WTC11 (cell line): ENCODE data around the gene CHMP5. TPM values are rescaled to one million over a fixed set of nuclear protein-coding genes. Genes with fewer than 3 reads are reported as not detected.

ENCODE experiments used
- ATAC-seq: fragments of 200-7000 bp; cut with Tn5 transposase; 2 replicates; pipeline ENCODE4 v1.10.0; 2021; ENCODE audit warnings: mild to moderate bottlenecking, moderate library complexity
- Bru-seq: library from RNA; stranded (reverse); fragments of 400-500 nt; gene quantifications from one replicate; lab custom pipeline; 2021; lab: Mats Ljungman, UMichigan
- CTCF ChIA-PET: fragments of 300-600 bp; sonication (Branson Sonifier 250); formaldehyde crosslinking; loops from one replicate; lab custom pipeline; 2021; ENCODE audit warnings: antibody characterized with exemption; lab: Charles Lee
- POLR2A ChIA-PET: fragments of 350-600 bp; sonication (Branson Sonifier 250); formaldehyde crosslinking; loops from one replicate; lab custom pipeline; 2021; ENCODE audit warnings: antibody characterized with exemption; lab: Charles Lee
- DNase-seq: peaks from one replicate; pipeline ENCODE4 v3.0.0; 2021; ENCODE audit warnings: low spot score
- H3K27ac Mint-ChIP-seq: 2 replicates; pipeline ENCODE4 v1.8.0; 2021; ENCODE audit warnings: mixed read lengths
- H3K27me3 Mint-ChIP-seq: 2 replicates; pipeline ENCODE4 v1.8.0; 2021; ENCODE audit warnings: low read depth, mild to moderate bottlenecking, moderate library complexity, mixed read lengths
- H3K36me3 Mint-ChIP-seq: 2 replicates; pipeline ENCODE4 v1.8.0; 2021; ENCODE audit warnings: mixed read lengths
- H3K4me1 Mint-ChIP-seq: 2 replicates; pipeline ENCODE4 v1.8.0; 2022; ENCODE audit warnings: mixed read lengths
- H3K4me3 Mint-ChIP-seq: 2 replicates; pipeline ENCODE4 v1.8.0; 2021; ENCODE audit warnings: mild to moderate bottlenecking, moderate library complexity, mixed read lengths
- H3K9me3 Mint-ChIP-seq: 2 replicates; pipeline ENCODE4 v1.8.0; 2021; ENCODE audit warnings: mixed read lengths
- ATF1 ChIP-seq: sonication (generic); formaldehyde crosslinking; IDR thresholded peaks from 2 replicates; pipeline ENCODE4 v1.8.1; 2023; ENCODE audit warnings: mild to moderate bottlenecking, moderate library complexity, missing genetic modification reagents
- CREM ChIP-seq: sonication (generic); formaldehyde crosslinking; IDR thresholded peaks from 2 replicates; pipeline ENCODE4 v1.8.1; 2022; ENCODE audit warnings: mild to moderate bottlenecking, missing genetic modification reagents, moderate library complexity
- EMX1 ChIP-seq: fragments of 250-450 bp; sonication (Bioruptor Pico); IDR thresholded peaks from 2 replicates; pipeline ENCODE4 v1.8.0; 2021; ENCODE audit warnings: mild to moderate bottlenecking
- ESRRA ChIP-seq: sonication (generic); formaldehyde crosslinking; IDR thresholded peaks from 2 replicates; pipeline ENCODE4 v1.8.1; 2022; ENCODE audit warnings: mild to moderate bottlenecking, missing genetic modification reagents, borderline replicate concordance
- ETV6 ChIP-seq: sonication (generic); formaldehyde crosslinking; IDR thresholded peaks from 2 replicates; pipeline ENCODE4 v1.8.1; 2022; ENCODE audit warnings: mild to moderate bottlenecking, missing genetic modification reagents
- FOXJ3 ChIP-seq: sonication (generic); formaldehyde crosslinking; IDR thresholded peaks from 2 replicates; pipeline ENCODE4 v1.9.0; 2021; ENCODE audit warnings: missing genetic modification reagents, mild to moderate bottlenecking, borderline replicate concordance
- FOXK1 ChIP-seq: sonication (generic); formaldehyde crosslinking; IDR thresholded peaks from 2 replicates; pipeline ENCODE4 v1.8.0; 2022; ENCODE audit warnings: mild to moderate bottlenecking, moderate library complexity, missing genetic modification reagents
- FOXP1 ChIP-seq: sonication (generic); formaldehyde crosslinking; IDR thresholded peaks from 2 replicates; pipeline ENCODE4 v1.8.0; 2022; ENCODE audit warnings: missing genetic modification reagents, mild to moderate bottlenecking, moderate library complexity, borderline replicate concordance
- GRHL2 ChIP-seq: fragments of 250-450 bp; sonication (Bioruptor Pico); IDR thresholded peaks from 2 replicates; pipeline ENCODE4 v1.8.0; 2022; ENCODE audit warnings: mild to moderate bottlenecking, moderate library complexity; ENCODE audit not compliant: insufficient replicate concordance, severe bottlenecking
- IRF2 ChIP-seq: sonication (generic); formaldehyde crosslinking; IDR thresholded peaks from 2 replicates; pipeline ENCODE4 v1.8.0; 2022; ENCODE audit warnings: low read depth, missing genetic modification reagents, borderline replicate concordance
- MYBL2 ChIP-seq: sonication (generic); formaldehyde crosslinking; IDR thresholded peaks from 2 replicates; pipeline ENCODE4 v1.8.1; 2023; ENCODE audit warnings: mild to moderate bottlenecking, moderate library complexity, missing genetic modification reagents
- NFE2L1 ChIP-seq: sonication (generic); formaldehyde crosslinking; IDR thresholded peaks from 2 replicates; pipeline ENCODE4 v1.8.1; 2023; ENCODE audit warnings: missing genetic modification reagents
- NFYB ChIP-seq: sonication (generic); formaldehyde crosslinking; conservative IDR thresholded peaks from 2 replicates; pipeline ENCODE4 v1.8.0; 2022; ENCODE audit warnings: low read depth, missing genetic modification reagents
- PRRX2 ChIP-seq: fragments of 250-450 bp; sonication (Bioruptor Pico); IDR thresholded peaks from 2 replicates; pipeline ENCODE4 v1.8.0; 2021; ENCODE audit warnings: mild to moderate bottlenecking
- SMAD3 ChIP-seq: sonication (generic); formaldehyde crosslinking; IDR thresholded peaks from 2 replicates; pipeline ENCODE4 v1.8.0; 2022; ENCODE audit warnings: missing genetic modification reagents, mild to moderate bottlenecking, borderline replicate concordance
- SMAD4 ChIP-seq: sonication (generic); formaldehyde crosslinking; IDR thresholded peaks from 2 replicates; pipeline ENCODE4 v1.8.0; 2022; ENCODE audit warnings: mild to moderate bottlenecking, missing genetic modification reagents
- SOX15 ChIP-seq: fragments of 250-450 bp; sonication (Bioruptor Pico); IDR thresholded peaks from 2 replicates; pipeline ENCODE4 v1.9.0; 2021; ENCODE audit warnings: mild to moderate bottlenecking
- SP1 ChIP-seq: sonication (generic); formaldehyde crosslinking; conservative IDR thresholded peaks from 2 replicates; pipeline ENCODE4 v1.8.1; 2022; ENCODE audit warnings: missing genetic modification reagents
- TEAD1 ChIP-seq: sonication (generic); formaldehyde crosslinking; IDR thresholded peaks from 2 replicates; pipeline ENCODE4 v1.8.0; 2022; ENCODE audit warnings: mild to moderate bottlenecking, missing genetic modification reagents
- TEAD4 ChIP-seq: sonication (generic); formaldehyde crosslinking; IDR thresholded peaks from 2 replicates; pipeline ENCODE4 v1.8.0; 2022; ENCODE audit warnings: mild to moderate bottlenecking, missing genetic modification reagents
- ZNF138 ChIP-seq: sonication (generic); formaldehyde crosslinking; conservative IDR thresholded peaks from 2 replicates; pipeline ENCODE4 v1.8.1; 2022; ENCODE audit warnings: mild to moderate bottlenecking, moderate library complexity, missing genetic modification reagents
- ZNF219 ChIP-seq: sonication (generic); formaldehyde crosslinking; IDR thresholded peaks from 2 replicates; pipeline ENCODE4 v1.8.0; 2023; ENCODE audit warnings: missing genetic modification reagents, mild to moderate bottlenecking, borderline replicate concordance
- ZNF232 ChIP-seq: sonication (generic); formaldehyde crosslinking; IDR thresholded peaks from 2 replicates; pipeline ENCODE4 v1.8.0; 2022; ENCODE audit warnings: mild to moderate bottlenecking, missing genetic modification reagents
- ZNF396 ChIP-seq: fragments of 250-450 bp; sonication (Bioruptor Pico); IDR thresholded peaks from 2 replicates; pipeline ENCODE4 v1.8.0; 2021; ENCODE audit warnings: mild to moderate bottlenecking, moderate library complexity, borderline replicate concordance
- ZNF671 ChIP-seq: fragments of 250-450 bp; sonication (Bioruptor Pico); IDR thresholded peaks from 2 replicates; pipeline ENCODE4 v1.8.0; 2021; ENCODE audit warnings: mild to moderate bottlenecking
- long read RNA-seq, 3 experiments: library from RNA in 1 of 3; library from capped mRNA in 1 of 3; library from polyadenylated mRNA in 1 of 3; unstranded in 2 of 3; stranded (forward) in 1 of 3; transcript quantifications; one replicate each; pipeline ENCODE4 v2.0.0, GENCODE V29; 2021
- total RNA-seq: library from RNA; stranded (reverse); gene quantifications from 3 replicates; pipeline ENCODE4 v1.2.3, GENCODE V29; 2021
- TF ChIP-seq, protein P1 (sequence below): sonication (generic); formaldehyde crosslinking; IDR thresholded peaks from 2 replicates; pipeline ENCODE4 v1.8.1; 2023; ENCODE audit warnings: mild to moderate bottlenecking, missing genetic modification reagents, moderate library complexity
- TF ChIP-seq, protein P2 (sequence below): sonication (generic); formaldehyde crosslinking; IDR thresholded peaks from 2 replicates; pipeline ENCODE4 v1.8.0; 2022; ENCODE audit warnings: missing genetic modification reagents
- TF ChIP-seq, protein P3 (sequence below): fragments of 250-450 bp; sonication (Bioruptor Pico); IDR thresholded peaks from 2 replicates; pipeline ENCODE4 v1.9.0; 2021; ENCODE audit warnings: moderate library complexity, mild to moderate bottlenecking, inconsistent platforms, borderline replicate concordance
- TF ChIP-seq, protein P4 (sequence below): sonication (generic); formaldehyde crosslinking; IDR thresholded peaks from 2 replicates; pipeline ENCODE4 v1.8.1; 2023; ENCODE audit warnings: mild to moderate bottlenecking, missing genetic modification reagents, borderline replicate concordance

The CHMP5 gene
- 46.2 to 50.6 TPM (median 46.9 TPM) in 3 replicates for total RNA-seq
- Bru-seq, nascent RNA: percentile 79 among the genes with signal in this experiment
- long read RNA-seq, experiment 1, transcript CHMP5-201 (8 exons, 1,477 nt): major isoform, 169 of 192 reads
- long read RNA-seq, experiment 1, partial matches to known transcripts: 12 of 192 reads
- long read RNA-seq, experiment 1, other reads (novel, unspliced or antisense): 11 of 192 reads
- long read RNA-seq, experiment 2, transcript CHMP5-201 (8 exons, 1,477 nt): major isoform, 79 of 103 reads
- long read RNA-seq, experiment 2, partial matches to known transcripts: 15 of 103 reads
- long read RNA-seq, experiment 2, other reads (novel, unspliced or antisense): 8 of 103 reads
- long read RNA-seq, experiment 3, transcript CHMP5-201 (8 exons, 1,477 nt): major isoform, 298 of 325 reads
- long read RNA-seq, experiment 3, partial matches to known transcripts: 1 of 325 reads
- long read RNA-seq, experiment 3, other reads (novel, unspliced or antisense): 24 of 325 reads

DNA sequence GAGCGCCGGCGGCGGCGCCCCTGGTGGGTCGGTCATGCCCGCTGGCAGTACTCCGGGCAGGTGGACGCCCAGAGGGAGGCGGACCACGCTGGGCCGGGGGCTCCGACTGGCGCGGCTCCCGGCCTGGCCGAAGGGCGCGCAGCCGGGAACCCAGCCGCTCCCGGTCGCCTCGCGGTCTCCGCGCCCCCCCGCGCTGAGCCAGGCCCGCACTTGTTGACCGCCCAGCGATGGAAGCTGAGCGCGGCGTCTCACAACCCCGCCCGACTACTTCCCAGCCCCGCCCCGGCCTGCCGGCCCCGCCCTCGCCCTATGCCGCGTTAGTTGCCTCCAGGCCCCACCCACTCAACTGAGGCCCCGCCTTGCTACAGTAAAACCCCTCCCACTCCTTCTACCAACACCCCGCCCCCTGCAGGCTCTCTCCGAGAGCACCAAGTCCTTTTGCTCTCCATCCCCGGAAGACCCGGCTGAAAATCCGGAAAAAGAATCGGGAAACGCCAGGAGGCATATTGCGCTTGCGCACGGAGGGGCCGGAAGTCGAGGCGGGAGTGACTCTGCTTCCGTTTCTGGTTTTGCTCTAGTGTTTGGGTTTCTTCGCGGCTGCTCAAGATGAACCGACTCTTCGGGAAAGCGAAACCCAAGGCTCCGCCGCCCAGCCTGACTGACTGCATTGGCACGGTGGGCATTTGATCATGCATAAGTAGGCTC, at the start of gene CHMP5, which contains the start of gene BAG1:
CHMP5 (plus strand) TSS at position 577 of the 705 bp plus-strand sequence; CDS start at position 607, 30 bp downstream.
BAG1 (minus strand) TSS at position 236 of the 705 bp plus-strand sequence.
- DNase-seq (peak; percentile 100), ATAC-seq (peak; percentile 99)
- CTCF ChIA-PET: interaction anchor here (0.5 to 0.8 kb wide), 4 partner anchors 19 to 191 kb away, joined by 3 to 4 read pairs (median 3); partner anchors contain the start of gene SMU1
- H3K27ac Mint-ChIP-seq: peak within 1 kb of the TSS; percentile 95
- no peaks in the 10 kb centered on the region for H3K27me3 Mint-ChIP-seq
- POLR2A ChIA-PET: interaction anchor here (2.2 kb wide), 1 partner anchor 26 kb away, joined by 13 read pairs; the partner anchor contains the start of gene NFX1
- H3K4me3 Mint-ChIP-seq: peak within 1 kb of the TSS; percentile 98
- peaks cover 40% of the 10 kb centered on the region for H3K36me3 Mint-ChIP-seq
- H3K9me3 Mint-ChIP-seq: no peaks in the 10 kb centered on the region
- H3K4me1 Mint-ChIP-seq: peaks cover 13% of the 10 kb centered on the region
- TF ChIP-seq FOXK1 (CRISPR knock-in tag): peak; percentile 71
- TF ChIP-seq CREM (CRISPR knock-in tag): 0 out of 2 replicates have a peak, but pooled peaks have one; percentile 29
- no peak for TF ChIP-seq ATF1 (CRISPR knock-in tag)
- TF ChIP-seq ETV6 (CRISPR knock-in tag): peak; percentile 67
- no peak for TF ChIP-seq GRHL2 (CRISPR knock-in tag)
- TF ChIP-seq, protein P1, sequence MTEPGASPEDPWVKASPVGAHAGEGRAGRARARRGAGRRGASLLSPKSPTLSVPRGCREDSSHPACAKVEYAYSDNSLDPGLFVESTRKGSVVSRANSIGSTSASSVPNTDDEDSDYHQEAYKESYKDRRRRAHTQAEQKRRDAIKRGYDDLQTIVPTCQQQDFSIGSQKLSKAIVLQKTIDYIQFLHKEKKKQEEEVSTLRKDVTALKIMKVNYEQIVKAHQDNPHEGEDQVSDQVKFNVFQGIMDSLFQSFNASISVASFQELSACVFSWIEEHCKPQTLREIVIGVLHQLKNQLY (CRISPR knock-in tag): no peak
- TF ChIP-seq TEAD1 (CRISPR knock-in tag): no peak
- TF ChIP-seq, protein P2, sequence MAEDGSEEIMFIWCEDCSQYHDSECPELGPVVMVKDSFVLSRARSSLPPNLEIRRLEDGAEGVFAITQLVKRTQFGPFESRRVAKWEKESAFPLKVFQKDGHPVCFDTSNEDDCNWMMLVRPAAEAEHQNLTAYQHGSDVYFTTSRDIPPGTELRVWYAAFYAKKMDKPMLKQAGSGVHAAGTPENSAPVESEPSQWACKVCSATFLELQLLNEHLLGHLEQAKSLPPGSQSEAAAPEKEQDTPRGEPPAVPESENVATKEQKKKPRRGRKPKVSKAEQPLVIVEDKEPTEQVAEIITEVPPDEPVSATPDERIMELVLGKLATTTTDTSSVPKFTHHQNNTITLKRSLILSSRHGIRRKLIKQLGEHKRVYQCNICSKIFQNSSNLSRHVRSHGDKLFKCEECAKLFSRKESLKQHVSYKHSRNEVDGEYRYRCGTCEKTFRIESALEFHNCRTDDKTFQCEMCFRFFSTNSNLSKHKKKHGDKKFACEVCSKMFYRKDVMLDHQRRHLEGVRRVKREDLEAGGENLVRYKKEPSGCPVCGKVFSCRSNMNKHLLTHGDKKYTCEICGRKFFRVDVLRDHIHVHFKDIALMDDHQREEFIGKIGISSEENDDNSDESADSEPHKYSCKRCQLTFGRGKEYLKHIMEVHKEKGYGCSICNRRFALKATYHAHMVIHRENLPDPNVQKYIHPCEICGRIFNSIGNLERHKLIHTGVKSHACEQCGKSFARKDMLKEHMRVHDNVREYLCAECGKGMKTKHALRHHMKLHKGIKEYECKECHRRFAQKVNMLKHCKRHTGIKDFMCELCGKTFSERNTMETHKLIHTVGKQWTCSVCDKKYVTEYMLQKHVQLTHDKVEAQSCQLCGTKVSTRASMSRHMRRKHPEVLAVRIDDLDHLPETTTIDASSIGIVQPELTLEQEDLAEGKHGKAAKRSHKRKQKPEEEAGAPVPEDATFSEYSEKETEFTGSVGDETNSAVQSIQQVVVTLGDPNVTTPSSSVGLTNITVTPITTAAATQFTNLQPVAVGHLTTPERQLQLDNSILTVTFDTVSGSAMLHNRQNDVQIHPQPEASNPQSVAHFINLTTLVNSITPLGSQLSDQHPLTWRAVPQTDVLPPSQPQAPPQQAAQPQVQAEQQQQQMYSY (CRISPR knock-in tag): peak; percentile 95
- 0 out of 2 replicates have a peak, but pooled peaks have one; percentile 10 for TF ChIP-seq FOXP1 (CRISPR knock-in tag)
- TF ChIP-seq, protein P3, sequence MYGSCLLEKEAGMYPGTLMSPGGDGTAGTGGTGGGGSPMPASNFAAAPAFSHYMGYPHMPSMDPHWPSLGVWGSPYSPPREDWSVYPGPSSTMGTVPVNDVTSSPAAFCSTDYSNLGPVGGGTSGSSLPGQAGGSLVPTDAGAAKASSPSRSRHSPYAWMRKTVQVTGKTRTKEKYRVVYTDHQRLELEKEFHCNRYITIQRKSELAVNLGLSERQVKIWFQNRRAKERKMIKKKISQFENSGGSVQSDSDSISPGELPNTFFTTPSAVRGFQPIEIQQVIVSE (CRISPR knock-in tag): no peak
- no peak for TF ChIP-seq SMAD3 (CRISPR knock-in tag)
- TF ChIP-seq MYBL2: no peak
- no peak for TF ChIP-seq SOX15 (CRISPR knock-in tag)
- TF ChIP-seq, protein P4, sequence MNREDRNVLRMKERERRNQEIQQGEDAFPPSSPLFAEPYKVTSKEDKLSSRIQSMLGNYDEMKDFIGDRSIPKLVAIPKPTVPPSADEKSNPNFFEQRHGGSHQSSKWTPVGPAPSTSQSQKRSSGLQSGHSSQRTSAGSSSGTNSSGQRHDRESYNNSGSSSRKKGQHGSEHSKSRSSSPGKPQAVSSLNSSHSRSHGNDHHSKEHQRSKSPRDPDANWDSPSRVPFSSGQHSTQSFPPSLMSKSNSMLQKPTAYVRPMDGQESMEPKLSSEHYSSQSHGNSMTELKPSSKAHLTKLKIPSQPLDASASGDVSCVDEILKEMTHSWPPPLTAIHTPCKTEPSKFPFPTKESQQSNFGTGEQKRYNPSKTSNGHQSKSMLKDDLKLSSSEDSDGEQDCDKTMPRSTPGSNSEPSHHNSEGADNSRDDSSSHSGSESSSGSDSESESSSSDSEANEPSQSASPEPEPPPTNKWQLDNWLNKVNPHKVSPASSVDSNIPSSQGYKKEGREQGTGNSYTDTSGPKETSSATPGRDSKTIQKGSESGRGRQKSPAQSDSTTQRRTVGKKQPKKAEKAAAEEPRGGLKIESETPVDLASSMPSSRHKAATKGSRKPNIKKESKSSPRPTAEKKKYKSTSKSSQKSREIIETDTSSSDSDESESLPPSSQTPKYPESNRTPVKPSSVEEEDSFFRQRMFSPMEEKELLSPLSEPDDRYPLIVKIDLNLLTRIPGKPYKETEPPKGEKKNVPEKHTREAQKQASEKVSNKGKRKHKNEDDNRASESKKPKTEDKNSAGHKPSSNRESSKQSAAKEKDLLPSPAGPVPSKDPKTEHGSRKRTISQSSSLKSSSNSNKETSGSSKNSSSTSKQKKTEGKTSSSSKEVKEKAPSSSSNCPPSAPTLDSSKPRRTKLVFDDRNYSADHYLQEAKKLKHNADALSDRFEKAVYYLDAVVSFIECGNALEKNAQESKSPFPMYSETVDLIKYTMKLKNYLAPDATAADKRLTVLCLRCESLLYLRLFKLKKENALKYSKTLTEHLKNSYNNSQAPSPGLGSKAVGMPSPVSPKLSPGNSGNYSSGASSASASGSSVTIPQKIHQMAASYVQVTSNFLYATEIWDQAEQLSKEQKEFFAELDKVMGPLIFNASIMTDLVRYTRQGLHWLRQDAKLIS: no peak
- no peak for TF ChIP-seq PRRX2 (CRISPR knock-in tag)
- no peak for TF ChIP-seq TEAD4 (CRISPR knock-in tag)
- no peak for TF ChIP-seq ZNF396 (CRISPR knock-in tag)
- peak; percentile 38; the same call in 1 of the 2 replicates for TF ChIP-seq ZNF232 (CRISPR knock-in tag)
- TF ChIP-seq ZNF219: no peak
- TF ChIP-seq ZNF671 (CRISPR knock-in tag): no peak
- TF ChIP-seq ZNF138 (CRISPR knock-in tag): no peak
- TF ChIP-seq NFE2L1 (CRISPR knock-in tag): no peak
- no peak for TF ChIP-seq SMAD4 (CRISPR knock-in tag)
- no peak for TF ChIP-seq FOXJ3 (CRISPR knock-in tag)
- peak; percentile 84 for TF ChIP-seq SP1 (CRISPR knock-in tag)
- TF ChIP-seq ESRRA (CRISPR knock-in tag): no peak
- no peak for TF ChIP-seq IRF2 (CRISPR knock-in tag)
- TF ChIP-seq EMX1: no peak
- TF ChIP-seq NFYB (CRISPR knock-in tag): no peak
